Astrocyte (in vitro differentiated cells and primary cell): ENCODE results near the gene ZNF827. TPM values are rescaled to one million over a fixed set of nuclear protein-coding genes. Genes with fewer than 3 reads are reported as not detected.

Source experiments
- DNase-seq: peaks from one replicate; pipeline ENCODE4 v3.0.0-alpha.2; 2010; ENCODE audit warnings: low read depth
- FAIRE-seq: peaks from 2 replicates; lab custom pipeline; 2011; peaks lifted over from hg19 to GRCh38; lab: Jason Lieb, UNC
- H2AFZ ChIP-seq: 2 replicates; pipeline ENCODE4 v1.6.0; 2012; ENCODE audit warnings: low read depth, low read length, inconsistent platforms
- H3K27ac ChIP-seq: 2 replicates; pipeline ENCODE4 v1.5.1; 2011; ENCODE audit warnings: low read depth, low read length, inconsistent platforms
- H3K27me3 ChIP-seq: 2 replicates; pipeline ENCODE4 v1.6.0; 2011; ENCODE audit warnings: low read length, inconsistent platforms; ENCODE audit not compliant: insufficient read depth
- H3K36me3 ChIP-seq: 2 replicates; pipeline ENCODE4 v1.5.1; 2011; ENCODE audit warnings: low read length, inconsistent platforms; ENCODE audit not compliant: insufficient read depth
- H3K4me1 ChIP-seq: 2 replicates; pipeline ENCODE4 v1.5.1; 2011; ENCODE audit warnings: low read length, inconsistent platforms; ENCODE audit not compliant: insufficient read depth
- H3K4me2 ChIP-seq: 2 replicates; pipeline ENCODE4 v1.6.0; 2012; ENCODE audit warnings: low read length, inconsistent platforms
- H3K4me3 ChIP-seq: 2 replicates; pipeline ENCODE4 v1.5.1; 2011; ENCODE audit warnings: low read depth, mild to moderate bottlenecking, low read length, inconsistent platforms; ENCODE audit not compliant: insufficient read depth
- H3K79me2 ChIP-seq: 2 replicates; pipeline ENCODE4 v1.6.0; 2012; ENCODE audit warnings: mild to moderate bottlenecking, low read length, inconsistent platforms; ENCODE audit not compliant: insufficient read depth
- H3K9ac ChIP-seq: 2 replicates; pipeline ENCODE4 v1.6.0; 2012; ENCODE audit warnings: mild to moderate bottlenecking, low read length, inconsistent platforms
- H3K9me3 ChIP-seq: 2 replicates; pipeline ENCODE4 v1.5.1; 2012; ENCODE audit warnings: low read depth, mild to moderate bottlenecking, low read length, inconsistent platforms; ENCODE audit not compliant: insufficient read depth
- H4K20me1 ChIP-seq: 2 replicates; pipeline ENCODE4 v1.6.0; 2012; ENCODE audit warnings: low read length, inconsistent platforms; ENCODE audit not compliant: insufficient read depth
- H3K27ac Mint-ChIP-seq: one replicate; pipeline ENCODE4 v1.8.0; 2021; ENCODE audit warnings: mild to moderate bottlenecking, mixed read lengths; ENCODE audit not compliant: unreplicated experiment
- H3K27me3 Mint-ChIP-seq: one replicate; pipeline ENCODE4 v1.8.0; 2021; ENCODE audit warnings: low read depth, mixed read lengths; ENCODE audit not compliant: unreplicated experiment
- H3K36me3 Mint-ChIP-seq: one replicate; pipeline ENCODE4 v1.8.0; 2021; ENCODE audit warnings: low read depth, mixed read lengths; ENCODE audit not compliant: unreplicated experiment
- H3K4me1 Mint-ChIP-seq: one replicate; pipeline ENCODE4 v1.8.0; 2021; ENCODE audit warnings: low read depth, mixed read lengths; ENCODE audit not compliant: unreplicated experiment
- H3K4me3 Mint-ChIP-seq: one replicate; pipeline ENCODE4 v1.8.0; 2021; ENCODE audit warnings: mild to moderate bottlenecking, moderate library complexity, mixed read lengths; ENCODE audit not compliant: unreplicated experiment
- H3K9me3 Mint-ChIP-seq: one replicate; pipeline ENCODE4 v1.8.0; 2021; ENCODE audit warnings: mild to moderate bottlenecking, mixed read lengths; ENCODE audit not compliant: unreplicated experiment
- CTCF ChIP-seq: IDR thresholded peaks from 2 replicates; pipeline ENCODE4 v1.5.1; 2011; ENCODE audit warnings: low read depth, mild to moderate bottlenecking, inconsistent platforms, low read length, moderate library complexity; ENCODE audit not compliant: insufficient read depth
- EZH2 ChIP-seq: IDR thresholded peaks from 2 replicates; pipeline ENCODE4 v1.6.1; 2012; ENCODE audit warnings: mild to moderate bottlenecking, low read length, inconsistent platforms; ENCODE audit not compliant: insufficient read depth
- total RNA-seq: library from RNA; stranded (reverse); gene quantifications from 2 replicates; pipeline ENCODE4 v1.2.1, GENCODE V29; 2021

The ZNF827 gene
- total RNA-seq, 1 donor from 2014 or later: 39.7 TPM

GRCh38 chr4:145944886-145945285 is 6.3 kb upstream of the ZNF827 start:
- no peaks in the 10 kb centered on the region for H3K36me3 Mint-ChIP-seq
- FAIRE-seq: no peak
- H3K4me3 ChIP-seq: no peak overlapping the region

GRCh38 chr4:145939856-145940255 is 1.2 kb upstream of the ZNF827 start:
- Histone ChIP-seq H2AFZ (no peak overlapping the region), H3K79me2 (peaks cover 22% of the 10 kb centered on the region), H3K4me2 (peak overlapping the region; percentile 97), H3K27me3 (no peaks in the 10 kb centered on the region), H4K20me1 (peaks cover 3% of the 10 kb centered on the region), H3K27ac (peak overlapping the region; percentile 97), H3K4me3 (peak overlapping the region; percentile 99), H3K9ac (peak overlapping the region; percentile 99), H3K36me3 (no peaks in the 10 kb centered on the region), H3K4me1 (peaks cover 23% of the 10 kb centered on the region), H3K9me3 (no peaks in the 10 kb centered on the region)
- Mint-ChIP-seq H3K36me3 (no peaks in the 10 kb centered on the region), H3K9me3 (no peaks in the 10 kb centered on the region), H3K4me1 (peaks cover 15% of the 10 kb centered on the region), H3K4me3 (no peak overlapping the region), H3K27ac (peak overlapping the region; percentile 21), H3K27me3 (peaks cover 3% of the 10 kb centered on the region)
- FAIRE-seq (peak; percentile 76), DNase-seq (peak; percentile 70)
- TF ChIP-seq CTCF (no peak), EZH2 (no peak)

More at GRCh38 chr4:145944886-145945285, 6.3 kb upstream of the ZNF827 start:
- Histone ChIP-seq H2AFZ (no peak overlapping the region), H3K27ac (no peak overlapping the region), H3K9me3 (no peaks in the 10 kb centered on the region), H3K4me1 (peaks cover 4% of the 10 kb centered on the region), H3K4me2 (no peak overlapping the region), H3K36me3 (no peaks in the 10 kb centered on the region), H3K27me3 (no peaks in the 10 kb centered on the region), H3K9ac (no peak overlapping the region), H4K20me1 (no peaks in the 10 kb centered on the region), H3K79me2 (no peaks in the 10 kb centered on the region)
- Mint-ChIP-seq H3K27me3 (peaks cover 8% of the 10 kb centered on the region), H3K4me3 (no peak overlapping the region), H3K4me1 (no peaks in the 10 kb centered on the region), H3K9me3 (no peaks in the 10 kb centered on the region), H3K27ac (no peak overlapping the region)
- DNase-seq: no peak
- no peak for TF ChIP-seq EZH2

- Histone ChIP-seq H2AFZ (no peak overlapping the region), H3K9me3 (no peaks in the 10 kb centered on the region), H3K36me3 (no peaks in the 10 kb centered on the region), H3K9ac (peak overlapping the region; percentile 99), H3K4me2 (peak overlapping the region; percentile 97), H3K4me3 (peak overlapping the region; percentile 99), H3K4me1 (peaks cover 23% of the 10 kb centered on the region), H3K27ac (peak overlapping the region; percentile 97), H3K27me3 (no peaks in the 10 kb centered on the region), H4K20me1 (peaks cover 6% of the 10 kb centered on the region), H3K79me2 (peaks cover 27% of the 10 kb centered on the region)
- Mint-ChIP-seq H3K27me3 (peaks cover 3% of the 10 kb centered on the region), H3K9me3 (no peaks in the 10 kb centered on the region), H3K4me1 (peaks cover 20% of the 10 kb centered on the region), H3K36me3 (no peaks in the 10 kb centered on the region), H3K4me3 (peak overlapping the region; percentile 99), H3K27ac (peak overlapping the region; percentile 100)
- TF ChIP-seq CTCF (no peak), EZH2 (no peak)
- no peak for FAIRE-seq
- peak; percentile 25 for DNase-seq
These were observed 773 bp upstream of the ZNF827 start for GRCh38 chr4:145939441-145939750.
